Measurements from ENCODE around the gene LYRM4.
A peak's percentile ranks its signal among the peaks of the same experiment; 100 is the strongest.

Gene LYRM4

GRCh38 chr6:5096482-5096881 lies 164.3 kb downstream of the LYRM4 start:
- no peaks in the 10 kb centered on the region for H3K9me3 ChIP-seq (ENCODE audit: control insufficient read depth, low read length)
- H3K27ac ChIP-seq (ENCODE audit: low read depth, low read length, severe bottlenecking) = no peak overlapping the region
- no peak overlapping the region for H3K4me3 ChIP-seq (ENCODE audit: extremely low read depth, insufficient read depth, low read length, poor library complexity, severe bottlenecking)
- H3K4me1 ChIP-seq (ENCODE audit: control insufficient read depth, insufficient read depth, low read length, poor library complexity, severe bottlenecking) = peaks cover 10% of the 10 kb centered on the region
- 100% methylated on average over 1 of the region's 2 CpGs; no CpG with 5 or more reads in 1 of the 2 experiments for WGBS, 2 experiments (ENCODE audit: insufficient coverage in 2 of 2)
- H3K36me3 ChIP-seq (ENCODE audit: control insufficient read depth, insufficient read depth, low read length) = no peaks in the 10 kb centered on the region

DNA sequence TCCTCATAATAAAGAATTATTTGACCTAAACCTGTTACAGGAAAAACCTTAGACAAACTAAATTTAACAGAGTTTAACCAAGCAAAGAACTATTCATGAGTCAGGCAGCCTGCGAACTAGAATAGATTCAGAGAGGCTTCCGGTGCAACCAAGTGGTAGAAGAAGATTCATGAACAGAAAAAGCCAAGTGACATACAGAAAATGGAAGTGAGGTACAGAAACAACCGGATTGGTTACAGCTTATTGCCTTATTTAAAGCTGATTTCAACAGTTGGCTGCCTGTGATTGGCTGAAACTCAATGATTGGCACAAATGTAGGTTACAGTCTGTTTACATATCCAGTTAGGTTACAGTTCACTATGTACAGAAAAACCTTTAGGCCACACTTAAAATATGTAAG lies 165.5 kb downstream of the LYRM4 start:
- 79 to 85% methylated on average over 3 of the region's 3 CpGs for WGBS, 2 experiments (ENCODE audit: insufficient coverage in 2 of 2)
- H3K27ac ChIP-seq (ENCODE audit: low read depth, low read length, severe bottlenecking) = no peak overlapping the region
- no peaks in the 10 kb centered on the region for H3K36me3 ChIP-seq (ENCODE audit: control insufficient read depth, insufficient read depth, low read length)
- peaks cover 11% of the 10 kb centered on the region for H3K4me1 ChIP-seq (ENCODE audit: control insufficient read depth, insufficient read depth, low read length, poor library complexity, severe bottlenecking)
- no peak overlapping the region for H3K4me3 ChIP-seq (ENCODE audit: extremely low read depth, insufficient read depth, low read length, poor library complexity, severe bottlenecking)
- no peaks in the 10 kb centered on the region for H3K9me3 ChIP-seq (ENCODE audit: control insufficient read depth, low read length)

- Histone ChIP-seq H3K36me3 (ENCODE audit: control insufficient read depth, insufficient read depth, low read length) (no peaks in the 10 kb centered on the region), H3K27ac (ENCODE audit: low read depth, low read length, severe bottlenecking) (no peak overlapping the region), H3K4me1 (ENCODE audit: control insufficient read depth, insufficient read depth, low read length, poor library complexity, severe bottlenecking) (peaks cover 17% of the 10 kb centered on the region), H3K4me3 (ENCODE audit: extremely low read depth, insufficient read depth, low read length, poor library complexity, severe bottlenecking) (no peak overlapping the region), H3K9me3 (ENCODE audit: control insufficient read depth, low read length) (no peaks in the 10 kb centered on the region)
- WGBS, 2 experiments (ENCODE audit: insufficient coverage in 2 of 2) = 83% methylated on average over 1 of the region's 3 CpGs; no CpG with 5 or more reads in 1 of the 2 experiments
These were observed 166.4 kb downstream of the LYRM4 start for GRCh38 chr6:5094327-5094726.

DNA sequence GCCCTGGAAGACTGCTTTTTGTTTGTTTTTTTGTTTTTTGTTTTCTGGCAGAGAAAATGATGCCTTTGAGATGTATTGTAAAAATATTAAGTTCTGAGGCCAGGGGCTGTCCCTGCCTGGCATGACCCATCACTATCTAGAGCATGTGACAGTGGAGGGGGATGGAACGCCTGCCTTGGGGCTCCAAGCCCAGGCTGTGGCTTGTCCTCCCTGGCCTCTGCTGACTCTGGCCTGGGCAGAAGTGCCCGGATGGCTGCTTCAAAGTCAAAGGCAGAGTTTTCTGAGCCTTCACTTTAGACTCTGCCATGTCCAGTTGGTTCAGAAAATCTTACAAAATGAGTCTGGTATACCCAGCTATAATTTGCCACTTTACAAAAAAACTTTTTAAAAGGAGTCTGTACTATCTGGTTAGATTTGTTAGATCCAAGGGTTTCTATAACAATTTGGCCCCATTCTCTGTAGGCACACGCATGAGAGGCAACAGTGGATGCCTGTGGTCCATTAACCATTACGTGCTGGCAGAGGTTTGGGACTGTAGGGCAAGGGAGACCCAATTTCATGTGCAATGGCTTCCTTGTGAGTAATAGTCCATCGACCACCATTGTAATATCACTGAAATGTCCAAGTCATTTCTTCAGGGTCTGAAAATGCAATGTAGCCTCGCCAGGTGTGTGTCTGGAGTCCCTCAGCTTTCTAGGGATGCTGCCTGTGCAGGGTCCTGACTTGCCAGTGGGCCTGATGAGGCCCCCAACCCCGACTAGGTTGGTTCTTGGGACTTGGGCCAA lies 167.3 kb downstream of the LYRM4 start:
- H3K4me1 ChIP-seq (ENCODE audit: control insufficient read depth, insufficient read depth, low read length, poor library complexity, severe bottlenecking) = peaks cover 17% of the 10 kb centered on the region
- H3K27ac ChIP-seq (ENCODE audit: low read depth, low read length, severe bottlenecking) = no peak overlapping the region
- WGBS, 2 experiments (ENCODE audit: insufficient coverage in 2 of 2) = 90 to 96% methylated on average over 6 of the region's 7 CpGs
- H3K36me3 ChIP-seq (ENCODE audit: control insufficient read depth, insufficient read depth, low read length) = no peaks in the 10 kb centered on the region
- no peak overlapping the region for H3K4me3 ChIP-seq (ENCODE audit: extremely low read depth, insufficient read depth, low read length, poor library complexity, severe bottlenecking)
- H3K9me3 ChIP-seq (ENCODE audit: control insufficient read depth, low read length) = no peaks in the 10 kb centered on the region

DNA sequence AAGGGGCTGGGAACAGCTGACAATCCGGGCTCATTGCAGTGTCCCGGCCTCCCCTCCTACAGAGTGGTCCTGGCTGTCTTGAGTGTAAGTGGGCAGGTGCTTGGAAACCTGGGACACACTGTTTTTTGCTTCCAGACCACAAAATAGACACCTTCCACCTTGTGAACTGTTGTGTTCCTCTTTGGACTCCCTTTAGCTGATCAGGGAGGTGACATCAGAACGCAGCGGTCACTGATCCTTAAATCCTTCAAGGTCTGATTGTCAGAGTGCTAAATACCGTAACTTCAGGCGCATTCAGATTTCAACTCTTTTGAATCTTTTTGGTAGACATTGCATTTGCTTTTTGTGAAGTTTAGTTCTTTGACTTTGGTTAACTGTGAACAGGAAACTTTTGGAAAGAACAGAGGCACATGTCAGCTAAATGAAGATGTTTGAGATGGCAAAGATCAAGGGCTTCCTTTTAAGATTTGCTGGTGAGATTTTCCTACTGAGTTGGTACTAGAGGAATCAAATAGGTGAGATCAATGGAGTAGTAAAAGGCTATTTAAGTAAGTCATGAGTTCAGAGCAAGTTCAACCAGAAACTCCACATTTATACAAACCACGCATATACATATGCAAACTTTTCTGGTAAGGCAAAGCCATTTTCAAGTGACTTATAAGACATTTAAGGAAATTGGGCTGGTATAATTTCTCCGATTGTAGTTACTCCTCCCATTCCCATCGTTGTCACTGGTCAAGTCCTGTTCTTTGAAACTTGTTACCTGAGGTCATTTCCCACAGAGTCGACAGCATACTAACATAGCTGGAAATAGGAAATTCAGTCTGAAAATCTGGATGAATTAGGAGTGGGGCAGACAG lies 169.3 kb downstream of the LYRM4 start:
- Histone ChIP-seq H3K27ac (ENCODE audit: low read depth, low read length, severe bottlenecking) (no peak overlapping the region), H3K4me1 (ENCODE audit: control insufficient read depth, insufficient read depth, low read length, poor library complexity, severe bottlenecking) (peaks cover 21% of the 10 kb centered on the region), H3K4me3 (ENCODE audit: extremely low read depth, insufficient read depth, low read length, poor library complexity, severe bottlenecking) (no peak overlapping the region), H3K9me3 (ENCODE audit: control insufficient read depth, low read length) (no peaks in the 10 kb centered on the region), H3K36me3 (ENCODE audit: control insufficient read depth, insufficient read depth, low read length) (no peaks in the 10 kb centered on the region)
- 92 to 93% methylated on average over 6 to 10 of the region's 10 CpGs for WGBS, 2 experiments (ENCODE audit: insufficient coverage in 2 of 2)

DNA sequence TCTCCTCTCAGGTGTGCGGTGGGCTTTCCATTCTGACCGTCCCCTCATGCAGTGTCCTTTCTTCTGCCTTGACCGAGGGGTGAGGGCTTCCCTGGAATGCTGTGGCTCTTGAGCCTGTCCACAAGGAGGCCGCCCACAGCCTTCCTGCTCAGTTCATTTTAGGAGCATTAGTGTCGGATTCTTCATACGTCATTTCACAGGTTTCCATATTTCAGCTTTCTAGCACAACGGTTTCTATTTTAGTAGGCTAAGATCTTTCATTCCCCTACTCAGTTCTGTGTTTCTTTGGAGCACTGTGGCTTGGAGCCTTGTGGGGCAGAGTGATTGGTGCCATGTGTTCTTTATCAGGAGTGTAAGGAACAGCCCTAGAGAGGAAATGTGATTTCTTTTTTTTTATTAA lies 170.1 kb downstream of the LYRM4 start:
- WGBS, 2 experiments (ENCODE audit: insufficient coverage in 2 of 2) = 83 to 86% methylated on average over 4 to 7 of the region's 7 CpGs
- peaks cover 21% of the 10 kb centered on the region for H3K4me1 ChIP-seq (ENCODE audit: control insufficient read depth, insufficient read depth, low read length, poor library complexity, severe bottlenecking)
- H3K27ac ChIP-seq (ENCODE audit: low read depth, low read length, severe bottlenecking) = no peak overlapping the region

GRCh38 chr6:5089481-5090438 lies 171.0 kb downstream of the LYRM4 start:
- no peak overlapping the region for H3K27ac ChIP-seq (ENCODE audit: low read depth, low read length, severe bottlenecking)
- H3K9me3 ChIP-seq (ENCODE audit: control insufficient read depth, low read length) = no peaks in the 10 kb centered on the region
- H3K4me1 ChIP-seq (ENCODE audit: control insufficient read depth, insufficient read depth, low read length, poor library complexity, severe bottlenecking) = peaks cover 13% of the 10 kb centered on the region
- 79 to 93% methylated on average over 2 to 3 of the region's 5 CpGs for WGBS, 2 experiments (ENCODE audit: insufficient coverage in 2 of 2)
- no peak overlapping the region for H3K4me3 ChIP-seq (ENCODE audit: extremely low read depth, insufficient read depth, low read length, poor library complexity, severe bottlenecking)
- H3K36me3 ChIP-seq (ENCODE audit: control insufficient read depth, insufficient read depth, low read length) = no peaks in the 10 kb centered on the region

More for the DNA sequence above, 170.1 kb downstream of the LYRM4 start:
- H3K36me3 ChIP-seq (ENCODE audit: control insufficient read depth, insufficient read depth, low read length) = no peaks in the 10 kb centered on the region
- H3K4me3 ChIP-seq (ENCODE audit: extremely low read depth, insufficient read depth, low read length, poor library complexity, severe bottlenecking) = no peak overlapping the region
- no peaks in the 10 kb centered on the region for H3K9me3 ChIP-seq (ENCODE audit: control insufficient read depth, low read length)

DNA sequence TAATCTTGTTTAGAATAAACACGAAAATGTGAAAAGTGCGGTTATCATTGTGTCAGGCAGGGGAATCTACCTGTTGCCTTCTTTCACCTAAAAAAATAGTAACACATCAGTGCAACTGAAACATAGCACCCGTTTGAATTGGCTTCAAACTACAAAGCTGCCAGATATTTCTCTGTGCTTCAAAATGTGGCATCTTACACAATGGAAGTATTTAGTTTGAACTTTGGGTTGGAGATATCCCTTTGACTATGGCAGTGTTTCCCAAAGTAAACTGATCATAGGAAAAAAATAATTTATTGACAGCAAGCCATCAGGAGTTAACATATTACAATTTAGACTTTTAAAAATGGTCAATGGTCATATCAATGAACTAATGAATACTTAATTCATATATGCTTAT lies 172.0 kb downstream of the LYRM4 start:
- no peaks in the 10 kb centered on the region for H3K9me3 ChIP-seq (ENCODE audit: control insufficient read depth, low read length)
- 100% methylated on average over 1 of the region's 3 CpGs; no CpG with 5 or more reads in 1 of the 2 experiments for WGBS, 2 experiments (ENCODE audit: insufficient coverage in 2 of 2)

GRCh38 chr6:5087389-5087788 lies 173.4 kb downstream of the LYRM4 start:
- no peaks in the 10 kb centered on the region for H3K9me3 ChIP-seq (ENCODE audit: control insufficient read depth, low read length)
- no peak overlapping the region for H3K27ac ChIP-seq (ENCODE audit: low read depth, low read length, severe bottlenecking)
- H3K4me1 ChIP-seq (ENCODE audit: control insufficient read depth, insufficient read depth, low read length, poor library complexity, severe bottlenecking) = peaks cover 17% of the 10 kb centered on the region
- H3K4me3 ChIP-seq (ENCODE audit: extremely low read depth, insufficient read depth, low read length, poor library complexity, severe bottlenecking) = no peak overlapping the region
- 82 to 84% methylated on average over 13 to 17 of the region's 19 CpGs for WGBS, 2 experiments (ENCODE audit: insufficient coverage in 2 of 2)
- no peaks in the 10 kb centered on the region for H3K36me3 ChIP-seq (ENCODE audit: control insufficient read depth, insufficient read depth, low read length)

More for the DNA sequence above, 172.0 kb downstream of the LYRM4 start:
- Histone ChIP-seq H3K4me1 (ENCODE audit: control insufficient read depth, insufficient read depth, low read length, poor library complexity, severe bottlenecking) (peaks cover 10% of the 10 kb centered on the region), H3K27ac (ENCODE audit: low read depth, low read length, severe bottlenecking) (no peak overlapping the region), H3K4me3 (ENCODE audit: extremely low read depth, insufficient read depth, low read length, poor library complexity, severe bottlenecking) (no peak overlapping the region), H3K36me3 (ENCODE audit: control insufficient read depth, insufficient read depth, low read length) (no peaks in the 10 kb centered on the region)

DNA sequence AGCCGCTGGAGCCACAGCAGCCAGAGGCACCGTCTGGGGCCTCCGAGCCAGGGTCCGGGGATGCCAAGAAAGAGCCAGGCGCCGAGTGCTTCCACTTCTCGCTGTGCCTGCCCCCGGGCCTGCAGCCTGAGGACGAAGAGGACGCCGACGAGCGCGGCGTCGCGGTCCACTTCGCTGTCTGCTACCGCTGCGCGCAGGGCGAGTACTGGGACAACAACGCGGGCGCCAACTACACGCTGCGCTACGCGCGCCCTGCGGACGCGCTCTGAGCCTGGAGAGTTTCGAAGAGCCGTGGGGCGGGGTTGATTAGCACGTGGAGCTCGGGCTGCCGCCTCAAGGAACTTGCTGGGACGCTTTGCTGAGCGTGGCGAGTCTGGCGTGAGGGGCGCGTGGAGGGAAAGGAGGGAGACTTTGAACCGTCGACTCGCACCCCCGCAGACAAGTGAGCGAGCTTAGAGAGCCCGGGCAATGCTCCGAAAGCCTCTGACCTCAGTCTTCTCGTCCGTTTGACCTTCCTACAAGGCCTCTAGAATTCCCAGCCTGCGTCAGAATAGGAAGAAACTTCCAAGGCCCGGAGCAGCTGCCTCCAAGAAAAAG lies 174.4 kb downstream of the LYRM4 start:
- 80 to 86% methylated on average over 38 to 55 of the region's 56 CpGs for WGBS, 2 experiments (ENCODE audit: insufficient coverage in 2 of 2)

More for the DNA sequence above, 174.4 kb downstream of the LYRM4 start:
- Histone ChIP-seq H3K4me1 (ENCODE audit: control insufficient read depth, insufficient read depth, low read length, poor library complexity, severe bottlenecking) (peaks cover 26% of the 10 kb centered on the region), H3K4me3 (ENCODE audit: extremely low read depth, insufficient read depth, low read length, poor library complexity, severe bottlenecking) (peak overlapping the region; percentile 48), H3K27ac (ENCODE audit: low read depth, low read length, severe bottlenecking) (no peak overlapping the region), H3K9me3 (ENCODE audit: control insufficient read depth, low read length) (no peaks in the 10 kb centered on the region), H3K36me3 (ENCODE audit: control insufficient read depth, insufficient read depth, low read length) (no peaks in the 10 kb centered on the region)

All from mesodermal cell (in vitro differentiated cells).